Small intestine (tissue), 7 donors: ENCODE data around the gene DPP3. TPM values are rescaled to one million over a fixed set of nuclear protein-coding genes. Genes with fewer than 3 reads are reported as not detected.
"Not testable (repeated sequence)": the region's sequence is repeated elsewhere in the genome, so short reads cannot be mapped to it uniquely, and the experiment has no call there.

Experiments used
- DNase-seq, 2 donors: peaks; one replicate each; pipeline versions ENCODE4 v3.0.0 to v3.0.0-alpha.2; 2013
- FAIRE-seq: peaks from 2 replicates; lab custom pipeline; 2012; peaks lifted over from hg19 to GRCh38; lab: Jason Lieb, UNC
- H3K27ac ChIP-seq, 3 donors: one replicate each; pipeline ENCODE4 v1.5.1; 2013; ENCODE audit warnings: low read length in 2 of 3, mild to moderate bottlenecking in 2 of 3, control low read depth in 1 of 3, inconsistent platforms in 1 of 3, low read depth in 1 of 3, moderate library complexity in 1 of 3
- H3K27me3 ChIP-seq, 3 donors: one replicate each; pipeline ENCODE4 v1.6.1; 2013; ENCODE audit warnings: low read length in 3 of 3, inconsistent platforms in 1 of 3; ENCODE audit not compliant: control insufficient read depth in 3 of 3, insufficient read depth in 3 of 3
- H3K36me3 ChIP-seq, 3 donors: one replicate each; pipeline ENCODE4 v1.6.1; 2013; ENCODE audit warnings: low read length in 3 of 3, inconsistent platforms in 1 of 3, low read depth in 1 of 3, mild to moderate bottlenecking in 1 of 3, moderate library complexity in 1 of 3; ENCODE audit not compliant: control insufficient read depth in 3 of 3, insufficient read depth in 2 of 3
- H3K4me1 ChIP-seq, 3 donors: one replicate each; pipeline ENCODE4 v1.6.1; 2013; ENCODE audit warnings: low read length in 2 of 3, inconsistent platforms in 1 of 3, low read depth in 1 of 3, mild to moderate bottlenecking in 1 of 3, moderate library complexity in 1 of 3; ENCODE audit not compliant: control insufficient read depth in 3 of 3, insufficient read depth in 2 of 3
- H3K4me3 ChIP-seq, 3 donors: one replicate each; pipeline ENCODE4 v1.5.1; 2013; ENCODE audit warnings: low read length in 3 of 3, control low read depth in 1 of 3, inconsistent platforms in 1 of 3, low read depth in 1 of 3, mild to moderate bottlenecking in 1 of 3, moderate library complexity in 1 of 3
- H3K9me3 ChIP-seq, 2 donors: one replicate each; pipeline ENCODE4 v1.6.1; 2013; ENCODE audit warnings: low read depth in 1 of 2, low read length in 1 of 2; ENCODE audit not compliant: control insufficient read depth in 2 of 2, insufficient read depth in 1 of 2
- WGBS, 3 donors: extraction: QIAGEN DNeasy Blood & Tissue Kit; methylation state at CpG; one replicate each; pipeline ENCODE4 v1.1.7; 2013; 5-methylcytosine and 5-hydroxymethylcytosine counted together
- polyA plus RNA-seq, 4 donors: library from polyadenylated mRNA; stranded (reverse) in 3 of 4; unstranded in 1 of 4; fragments of 200-250 nt in 3 of 4; fragments of 120-200 nt in 1 of 4; gene quantifications; one replicate each; pipeline versions ENCODE4 v1.2.1 to v1.2.3, GENCODE V29; 2013
- donor health status: healthy with polysubstance abuse.
- donor health status: control.
- donor health status: control.
- donor health status: Bipolar disorder and iron deficiency.
- donor health status: healthy.

DPP3 gene
- polyA plus RNA-seq, 4 donors: 25.3 to 67.7 (median 37.4) TPM

DNA sequence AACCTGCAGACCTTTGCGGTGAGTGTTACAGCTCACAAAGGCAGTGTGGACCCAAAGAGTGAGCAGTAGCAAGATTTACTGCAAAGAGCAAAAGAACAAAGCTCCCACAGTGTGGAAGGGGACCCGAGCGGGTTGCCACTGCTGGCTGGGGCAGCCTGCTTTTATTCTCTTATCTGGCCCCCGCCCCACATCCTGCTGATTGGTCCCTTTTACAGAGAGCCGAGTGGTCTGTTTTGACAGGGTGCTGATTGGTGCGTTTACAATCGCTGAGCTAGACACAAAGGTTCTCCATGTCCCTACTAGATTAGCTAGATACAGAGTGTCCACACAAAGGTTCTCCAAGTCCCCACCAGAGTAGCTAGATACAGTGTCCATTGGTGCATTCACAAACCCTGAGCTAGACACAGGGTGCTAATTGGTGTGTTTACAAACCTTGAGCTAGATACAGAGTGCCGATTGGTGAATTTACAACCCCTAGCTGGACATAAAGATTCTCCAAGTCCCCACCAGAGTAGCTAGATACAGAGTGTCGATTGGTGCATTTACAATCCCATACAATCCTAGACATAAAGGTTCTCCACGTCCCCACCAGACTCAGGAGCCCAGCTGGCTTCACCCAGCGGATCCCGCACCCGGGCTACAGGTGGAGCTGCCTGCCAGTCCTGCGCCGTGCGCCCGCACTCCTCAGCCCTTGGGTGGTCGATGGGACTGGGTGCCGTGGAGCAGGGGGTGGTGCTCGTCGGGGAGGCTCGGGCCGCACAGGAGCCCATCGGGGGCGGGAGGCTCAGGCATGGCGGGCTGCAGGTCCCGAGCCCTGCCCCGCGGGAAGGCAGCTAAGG lies 39.9 kb upstream of the DPP3 start:
- not testable (repeated sequence) for H3K4me3 ChIP-seq, H3K27ac ChIP-seq, DNase-seq, FAIRE-seq, H3K27me3 ChIP-seq, H3K4me1 ChIP-seq
- H3K36me3 ChIP-seq: peaks cover 0 to 17% (median 8%) of the 10 kb centered on the region in 3 donors
- WGBS, 3 donors: 87 to 92% (median 89%) methylated on average over 22 to 29 of the region's 29 CpGs
- peaks cover 0 to 13% of the 10 kb centered on the region in 2 donors for H3K9me3 ChIP-seq

DNA sequence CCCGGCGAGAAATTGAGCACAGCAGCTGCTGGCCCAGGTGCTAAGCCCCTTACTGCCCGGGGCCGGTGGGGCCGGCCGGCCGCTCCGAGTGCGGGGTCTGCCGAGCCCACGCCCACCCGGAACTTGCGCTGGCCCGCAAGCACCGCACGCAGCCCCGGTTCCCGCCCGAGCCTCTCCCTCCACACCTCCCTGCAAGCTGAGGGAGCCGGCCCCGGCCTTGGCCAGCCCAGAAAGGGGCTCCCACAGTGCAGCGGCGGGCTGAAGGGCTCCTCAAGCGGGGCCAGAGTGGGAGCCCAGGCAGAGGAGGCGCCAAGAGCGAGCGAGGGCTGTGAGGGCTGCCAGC lies 39.3 kb upstream of the DPP3 start:
- not testable (repeated sequence) for H3K4me3 ChIP-seq, FAIRE-seq

DNA sequence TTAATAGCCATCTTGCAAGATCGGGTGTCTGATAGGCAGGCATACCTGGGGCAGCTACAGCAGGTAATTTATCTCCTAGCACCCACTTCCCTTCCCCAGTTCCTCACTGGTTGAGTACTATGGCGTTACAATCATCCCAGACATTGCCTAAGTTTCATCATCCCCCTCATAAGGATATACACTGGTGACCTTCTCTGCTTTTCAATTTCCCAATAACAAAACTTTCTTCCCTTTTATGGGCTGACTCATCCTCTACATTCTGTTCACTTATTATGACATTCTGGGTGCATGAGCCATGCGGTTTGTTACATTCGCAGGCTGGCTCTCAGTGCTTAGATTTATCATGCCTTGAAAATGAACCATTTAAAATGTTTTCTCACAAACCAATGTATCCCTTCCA lies 36.6 kb upstream of the DPP3 start:
- FAIRE-seq (no peak), DNase-seq (no peak)
- 71 to 86% (median 85%) methylated on average over 4 of the region's 4 CpGs for WGBS, 3 donors
- Histone ChIP-seq H3K4me3 (no peak overlapping the region), H3K36me3 (no peaks in the 10 kb centered on the region), H3K27me3 (no peaks in the 10 kb centered on the region), H3K27ac (no peak overlapping the region), H3K9me3 (peaks cover 0 to 13% of the 10 kb centered on the region in 2 donors), H3K4me1 (no peaks in the 10 kb centered on the region)

More for the DNA sequence above, 39.3 kb upstream of the DPP3 start:
- H3K27me3 ChIP-seq, DNase-seq, H3K4me1 ChIP-seq, H3K27ac ChIP-seq: not testable (repeated sequence)
- 92 to 94% (median 93%) methylated on average over 11 to 27 of the region's 27 CpGs for WGBS, 3 donors
- H3K36me3 ChIP-seq: peaks cover 0 to 14% (median 3%) of the 10 kb centered on the region in 3 donors
- peaks cover 0 to 13% of the 10 kb centered on the region in 2 donors for H3K9me3 ChIP-seq

DNA sequence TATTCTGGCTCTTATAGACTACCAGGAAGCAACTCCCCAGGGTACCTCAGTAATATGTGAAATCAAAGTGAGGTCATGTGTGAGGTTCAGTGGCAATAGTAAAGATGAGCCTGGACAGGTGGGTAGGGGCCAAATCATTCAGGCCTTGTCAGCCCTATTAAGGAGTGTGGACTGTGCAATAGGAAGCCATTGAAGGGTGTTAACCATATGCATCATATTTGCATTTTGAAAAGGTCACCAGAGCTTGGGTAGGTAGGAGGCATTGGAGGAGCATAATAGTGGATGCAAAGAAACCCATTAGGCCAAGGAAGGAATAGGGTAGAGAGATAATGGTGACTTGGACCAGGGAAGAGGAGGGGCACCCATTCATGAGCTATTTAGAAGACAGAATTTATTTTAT lies 33.2 kb upstream of the DPP3 start:
- Histone ChIP-seq H3K27ac (no peak overlapping the region), H3K27me3 (peaks cover 0 to under 1% (median 0%) of the 10 kb centered on the region in 3 donors), H3K36me3 (no peaks in the 10 kb centered on the region), H3K4me3 (no peak overlapping the region), H3K4me1 (no peaks in the 10 kb centered on the region), H3K9me3 (peaks cover 0 to 13% of the 10 kb centered on the region in 2 donors)
- FAIRE-seq (no peak), DNase-seq (no peak)

DNA sequence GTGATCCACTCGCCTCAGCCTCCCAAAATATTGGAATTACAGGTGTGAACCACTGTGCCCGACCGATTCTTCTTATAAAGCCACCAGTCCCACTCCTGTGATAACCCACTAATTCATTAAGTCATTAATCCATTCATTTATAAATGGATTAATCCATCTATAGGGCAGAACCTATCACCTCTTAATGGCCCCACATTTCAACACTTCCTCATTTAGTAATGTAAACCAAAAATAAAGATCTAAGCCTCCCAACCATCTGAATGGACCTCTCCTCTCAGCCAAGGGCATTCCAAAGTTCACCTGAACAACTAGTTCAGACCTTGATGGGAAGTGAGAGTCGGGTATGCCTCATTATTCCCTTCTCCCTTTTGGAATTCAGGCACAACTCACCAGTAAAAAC lies 31.7 kb upstream of the DPP3 start:
- Histone ChIP-seq H3K27me3 (peaks cover 0 to 6% (median 0%) of the 10 kb centered on the region in 3 donors), H3K27ac (no peak overlapping the region), H3K9me3 (peaks cover 0 to 8% of the 10 kb centered on the region in 2 donors), H3K36me3 (no peaks in the 10 kb centered on the region), H3K4me3 (no peak overlapping the region), H3K4me1 (no peaks in the 10 kb centered on the region)
- no peak for FAIRE-seq
- WGBS, 3 donors: 69 to 75% (median 72%) methylated on average over 4 of the region's 4 CpGs
- no peak for DNase-seq

DNA sequence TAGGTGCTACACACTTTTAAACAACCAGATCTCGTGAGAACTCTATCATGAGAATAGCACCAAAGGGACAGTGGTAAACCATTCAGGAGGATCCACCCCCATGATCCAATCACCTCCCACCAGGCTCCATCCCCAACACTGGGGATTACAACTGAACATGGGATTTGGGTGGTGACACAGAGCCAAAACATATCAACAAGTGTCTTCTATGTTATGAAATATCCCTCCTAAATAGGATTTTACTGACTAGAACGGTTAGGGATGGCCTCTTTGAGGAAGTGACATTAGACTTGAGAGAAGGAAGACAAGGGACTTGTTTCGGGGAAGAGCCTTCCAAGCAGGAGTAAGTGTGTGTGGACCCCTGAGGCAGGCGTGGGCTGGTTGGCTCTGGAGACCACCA lies 29.7 kb upstream of the DPP3 start:
- Histone ChIP-seq H3K36me3 (no peaks in the 10 kb centered on the region), H3K9me3 (peaks cover 0 to 5% of the 10 kb centered on the region in 2 donors), H3K27ac (no peak overlapping the region), H3K4me1 (no peaks in the 10 kb centered on the region), H3K27me3 (peaks cover 0 to 9% (median 0%) of the 10 kb centered on the region in 3 donors), H3K4me3 (no peak overlapping the region)
- DNase-seq: no peak
- 62 to 68% (median 66%) methylated on average over 4 of the region's 4 CpGs for WGBS, 3 donors
- no peak for FAIRE-seq

DNA sequence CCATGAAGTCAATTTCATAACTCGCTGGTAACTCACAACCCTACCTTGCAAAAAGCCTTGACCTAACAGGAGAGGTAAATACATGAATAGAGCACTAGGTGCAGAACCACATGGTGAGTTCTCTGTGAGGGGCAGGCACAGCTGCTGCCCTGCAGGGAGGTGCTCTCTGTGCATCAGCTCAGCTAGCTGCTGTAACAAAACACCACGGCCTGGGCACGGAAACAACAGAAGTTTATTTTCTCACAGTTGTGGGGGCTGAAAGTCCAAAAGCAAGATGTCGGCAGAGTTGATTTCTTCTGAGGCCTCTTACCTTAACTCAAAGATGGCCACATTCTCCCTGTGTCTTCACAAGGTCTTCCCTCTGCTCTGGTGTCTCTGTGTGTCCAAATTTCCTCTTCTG lies 28.6 kb upstream of the DPP3 start:
- DNase-seq (no peak), FAIRE-seq (no peak)
- WGBS, 3 donors: 72 to 86% (median 77%) methylated on average over 4 of the region's 4 CpGs
- no peak overlapping the region for H3K4me3 ChIP-seq
- H3K9me3 ChIP-seq: peaks cover 0 to 5% of the 10 kb centered on the region in 2 donors
- no peaks in the 10 kb centered on the region for H3K36me3 ChIP-seq
- H3K27me3 ChIP-seq: peaks cover 0 to 9% (median 0%) of the 10 kb centered on the region in 3 donors
- no peak overlapping the region for H3K27ac ChIP-seq
- H3K4me1 ChIP-seq: no peaks in the 10 kb centered on the region

DNA sequence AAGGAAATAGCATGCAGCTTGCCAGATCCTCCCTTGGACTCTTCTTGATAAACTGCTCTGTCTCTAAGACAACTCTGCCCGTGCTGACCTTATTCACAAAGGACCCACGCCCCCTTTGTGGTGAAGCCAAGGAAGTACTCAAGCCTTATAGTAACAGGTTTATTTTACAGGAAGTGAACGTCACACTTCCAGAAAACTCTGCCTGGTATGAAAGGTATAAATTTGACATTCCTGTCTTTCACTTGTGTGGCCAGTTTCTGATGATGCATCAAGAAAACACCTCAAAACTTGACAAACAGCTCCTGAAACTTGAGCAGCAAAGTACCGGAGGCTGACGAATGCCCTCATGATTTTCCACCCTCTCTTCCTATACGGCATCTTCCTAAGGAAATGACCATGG lies 26.0 kb upstream of the DPP3 start:
- Histone ChIP-seq H3K9me3 (peaks cover 0 to 5% of the 10 kb centered on the region in 2 donors), H3K36me3 (no peaks in the 10 kb centered on the region), H3K4me3 (no peak overlapping the region), H3K27ac (no peak overlapping the region), H3K27me3 (peaks cover 0 to 9% (median 0%) of the 10 kb centered on the region in 3 donors), H3K4me1 (no peaks in the 10 kb centered on the region)
- DNase-seq: no peak
- no peak for FAIRE-seq
- 33 to 35% (median 34%) methylated on average over 6 of the region's 6 CpGs for WGBS, 3 donors
